H1 (cell line): ENCODE measurements around the gene MIPOL1. TPM values are rescaled to one million over a fixed set of nuclear protein-coding genes. Genes with fewer than 3 reads are reported as not detected.

Source experiments
- CTCF ChIA-PET: fragments of 300-600 bp; sonication (Branson Sonifier 250); formaldehyde crosslinking; loops from one replicate; lab custom pipeline; 2021; ENCODE audit not compliant: partially characterized antibody; lab: Charles Lee
- POLR2A ChIA-PET: fragments of 300-600 bp; sonication (Branson Sonifier 250); formaldehyde crosslinking; loops from one replicate; lab custom pipeline; 2021; ENCODE audit warnings: inconsistent platforms; ENCODE audit not compliant: partially characterized antibody; lab: Charles Lee
- DNase-seq, 2 experiments: peaks; one replicate each; pipeline versions ENCODE4 v3.0.0 to v3.0.0-alpha.2; 2010 to 2022; ENCODE audit warnings: low spot score in 2 of 2, low read depth in 1 of 2, mixed read lengths in 1 of 2
- FAIRE-seq: peaks from 2 replicates; lab custom pipeline; 2011; peaks lifted over from hg19 to GRCh38; lab: Jason Lieb, UNC
- H2AFZ ChIP-seq: 2 replicates; pipeline ENCODE4 v1.8.1; 2012; ENCODE audit warnings: low read length, inconsistent platforms
- H2AK5ac ChIP-seq: 2 replicates; pipeline ENCODE4 v1.6.1; 2013; ENCODE audit warnings: low read depth, low read length
- H2BK120ac ChIP-seq: replicated peaks from 2 replicates; pipeline ENCODE3; 2013; ENCODE audit warnings: low read depth, low read length, inconsistent platforms
- H2BK12ac ChIP-seq: 2 replicates; pipeline ENCODE4 v1.6.1; 2013; ENCODE audit warnings: low read depth, low read length
- H2BK15ac ChIP-seq: 2 replicates; pipeline ENCODE4 v1.6.1; 2013; ENCODE audit warnings: low read length
- H2BK20ac ChIP-seq: 2 replicates; pipeline ENCODE4 v1.6.1; 2013; ENCODE audit warnings: low read length
- H2BK5ac ChIP-seq: 2 replicates; pipeline ENCODE4 v1.6.1; 2013; ENCODE audit warnings: low read depth, low read length
- H3K14ac ChIP-seq: 2 replicates; pipeline ENCODE4 v1.6.1; 2013; ENCODE audit warnings: inconsistent platforms; ENCODE audit not compliant: insufficient read length
- H3K18ac ChIP-seq: 2 replicates; pipeline ENCODE4 v1.6.1; 2013; ENCODE audit warnings: low read length; ENCODE audit errors: extremely low read depth
- H3K23ac ChIP-seq: 2 replicates; pipeline ENCODE4 v1.6.1; 2013; ENCODE audit warnings: inconsistent platforms; ENCODE audit not compliant: insufficient read length
- H3K23me2 ChIP-seq: 2 replicates; pipeline ENCODE4 v1.6.1; 2013; ENCODE audit warnings: low read depth, low read length
- H3K27ac ChIP-seq: 2 replicates; pipeline ENCODE4 v1.6.1; 2011; ENCODE audit warnings: low read depth, low read length, inconsistent platforms
- H3K27me3 ChIP-seq, 4 experiments: replicated peaks in 1 of 4; 1 replicate in 1 of 4; 2 replicates in 3 of 4; pipeline versions ENCODE4 v1.6.1 to v1.8.1; 2011 to 2013; ENCODE audit warnings: low read length in 3 of 4, mild to moderate bottlenecking in 3 of 4, inconsistent platforms in 2 of 4, mixed read lengths in 2 of 4, moderate library complexity in 1 of 4; ENCODE audit not compliant: control insufficient read depth in 3 of 4, insufficient read depth in 3 of 4; ENCODE audit errors: extremely low read depth in 1 of 4
- H3K36me3 ChIP-seq, 4 experiments: 2 replicates each; pipeline versions ENCODE4 v1.6.1 to v1.8.1; 2011 to 2013; ENCODE audit warnings: mild to moderate bottlenecking in 4 of 4, low read length in 3 of 4, moderate library complexity in 2 of 4, control low read depth in 1 of 4, inconsistent platforms in 1 of 4; ENCODE audit not compliant: insufficient read depth in 4 of 4, control insufficient read depth in 2 of 4
- H3K4ac ChIP-seq: replicated peaks from 2 replicates; pipeline ENCODE3; 2013; ENCODE audit warnings: low read length, low read depth, mixed read lengths, inconsistent platforms; ENCODE audit not compliant: insufficient read length
- H3K4me1 ChIP-seq, 4 experiments: replicated peaks in 1 of 4; 1 replicate in 1 of 4; 2 replicates in 3 of 4; pipeline versions ENCODE4 v1.6.1 to v1.8.1; 2011 to 2013; ENCODE audit warnings: low read length in 3 of 4, inconsistent platforms in 2 of 4, mixed read lengths in 1 of 4; ENCODE audit not compliant: insufficient read depth in 4 of 4, control insufficient read depth in 3 of 4
- H3K4me2 ChIP-seq, 2 experiments: 2 replicates each; pipeline versions ENCODE4 v1.6.1 to v1.8.1; 2011 to 2013; ENCODE audit warnings: low read depth in 2 of 2, low read length in 2 of 2, control low read depth in 1 of 2, inconsistent platforms in 1 of 2, mild to moderate bottlenecking in 1 of 2; ENCODE audit not compliant: insufficient read depth in 1 of 2
- H3K4me3 ChIP-seq, 4 experiments: fragments of 200-600, 300-600 bp in 1 of 4; sonication (generic), shearing (Covaris generic), sonication (Bioruptor Twin) in 1 of 4; 2 replicates each; pipeline versions ENCODE4 v1.5.1 to v1.8.1; 2011 to 2016; ENCODE audit warnings: low read length in 4 of 4, low read depth in 3 of 4, control low read depth in 2 of 4, inconsistent platforms in 2 of 4, mild to moderate bottlenecking in 2 of 4, mixed read lengths in 1 of 4, moderate library complexity in 1 of 4; ENCODE audit not compliant: insufficient read depth in 2 of 4; ENCODE audit errors: extremely low read depth in 1 of 4
- H3K56ac ChIP-seq: replicated peaks from 2 replicates; pipeline ENCODE3; 2013; ENCODE audit warnings: low read depth, mild to moderate bottlenecking, mixed read lengths, low read length, inconsistent platforms; ENCODE audit not compliant: insufficient read length
- H3K79me1 ChIP-seq: 2 replicates; pipeline ENCODE4 v1.6.1; 2013; ENCODE audit warnings: low read depth, low read length, control low read depth
- H3K79me2 ChIP-seq, 2 experiments: 2 replicates each; pipeline versions ENCODE4 v1.6.1 to v1.8.1; 2012 to 2013; ENCODE audit warnings: low read length in 2 of 2, mild to moderate bottlenecking in 2 of 2, inconsistent platforms in 1 of 2; ENCODE audit not compliant: insufficient read depth in 2 of 2, control insufficient read depth in 1 of 2
- H3K9ac ChIP-seq, 4 experiments: replicated peaks in 1 of 4; 1 replicate in 1 of 4; 2 replicates in 3 of 4; pipeline versions ENCODE4 v1.6.1 to v1.8.1; 2011 to 2013; ENCODE audit warnings: low read depth in 3 of 4, low read length in 3 of 4, control low read depth in 2 of 4, mild to moderate bottlenecking in 2 of 4, moderate library complexity in 2 of 4, inconsistent platforms in 1 of 4; ENCODE audit errors: extremely low read depth in 1 of 4
- H3K9me3 ChIP-seq, 2 experiments: 2 replicates each; pipeline versions ENCODE4 v1.6.1 to v1.8.1; 2012 to 2013; ENCODE audit warnings: mild to moderate bottlenecking in 2 of 2, moderate library complexity in 2 of 2, control low read depth in 1 of 2, inconsistent platforms in 1 of 2, low read depth in 1 of 2, low read length in 1 of 2, mixed read lengths in 1 of 2; ENCODE audit not compliant: insufficient read depth in 2 of 2
- H4K20me1 ChIP-seq, 2 experiments: replicated peaks in 1 of 2; 2 replicates each; pipeline versions ENCODE3 to v1.8.1; 2011 to 2013; ENCODE audit warnings: inconsistent platforms in 2 of 2, low read length in 2 of 2, mild to moderate bottlenecking in 1 of 2; ENCODE audit not compliant: insufficient read depth in 2 of 2, control insufficient read depth in 1 of 2
- H4K5ac ChIP-seq: 2 replicates; pipeline ENCODE4 v1.6.1; 2013; ENCODE audit warnings: low read length, low read depth, mixed read lengths, inconsistent platforms; ENCODE audit not compliant: insufficient read length
- H4K8ac ChIP-seq: 2 replicates; pipeline ENCODE4 v1.8.0; 2013; ENCODE audit warnings: mild to moderate bottlenecking, moderate library complexity, low read length, inconsistent platforms; ENCODE audit not compliant: insufficient read depth; ENCODE audit errors: extremely low read depth
- H4K91ac ChIP-seq: replicated peaks from 2 replicates; pipeline ENCODE3; 2013; ENCODE audit warnings: low read length, mixed read lengths, inconsistent platforms; ENCODE audit not compliant: insufficient read length
- CBX5 ChIP-seq: fragments of 300-800, 300-1000 bp; sonication (generic); IDR thresholded peaks from 2 replicates; pipeline ENCODE4 v1.7.1; 2016; ENCODE audit warnings: antibody characterized with exemption, low read length, low read depth
- CREB1 ChIP-seq: IDR thresholded peaks from 2 replicates; pipeline ENCODE4 v1.6.1; 2012; ENCODE audit warnings: inconsistent platforms
- CTCF ChIP-seq, 3 experiments: IDR thresholded peaks; 1 replicate in 2 of 3; 2 replicates in 1 of 3; pipeline versions ENCODE4 v1.5.1 to v1.6.1; 2011; ENCODE audit warnings: low read length in 3 of 3, mild to moderate bottlenecking in 3 of 3, inconsistent platforms in 2 of 3, low read depth in 1 of 3, moderate library complexity in 1 of 3; ENCODE audit not compliant: insufficient read depth in 1 of 3; ENCODE audit errors: control extremely low read depth in 1 of 3
- FOSL1 ChIP-seq: IDR thresholded peaks from 2 replicates; pipeline ENCODE4 v1.6.1; 2011; ENCODE audit warnings: mild to moderate bottlenecking, low read depth, low read length, moderate library complexity; ENCODE audit not compliant: insufficient read depth
- KDM5A ChIP-seq: fragments of 200-600 bp; IDR thresholded peaks from 2 replicates; pipeline ENCODE4 v1.7.1; 2012; ENCODE audit warnings: mild to moderate bottlenecking, low read length, inconsistent platforms, mixed read lengths
- NRF1 ChIP-seq: IDR thresholded peaks from 2 replicates; pipeline ENCODE4 v1.6.1; 2011; ENCODE audit warnings: mild to moderate bottlenecking, low read depth, low read length, improper control_type of control experiment
- RAD21 ChIP-seq, 2 experiments: IDR thresholded peaks in 1 of 2; conservative IDR thresholded peaks in 1 of 2; 2 replicates each; pipeline ENCODE4 v1.6.1; 2011; ENCODE audit warnings: low read depth in 2 of 2, low read length in 2 of 2, improper control_type of control experiment in 1 of 2, inconsistent platforms in 1 of 2, mild to moderate bottlenecking in 1 of 2, moderate library complexity in 1 of 2
- TEAD4 ChIP-seq: IDR thresholded peaks from 2 replicates; pipeline ENCODE4 v1.6.1; 2012; ENCODE audit warnings: low read depth, low read length, inconsistent platforms, mixed read lengths
- WGBS, 2 experiments: shearing (Covaris generic) in 1 of 2; methylation state at CpG; one replicate each; pipeline versions ENCODE4 v1.1.6 to v1.1.7; 2013 to 2015; ENCODE audit warnings: low lambda C conversion rate in 2 of 2, mixed read lengths in 2 of 2, inconsistent platforms in 1 of 2, low coverage in 1 of 2, missing lambda C conversion rate in 1 of 2; ENCODE audit not compliant: insufficient replicate concordance in 2 of 2, insufficient coverage in 1 of 2, insufficient read length in 1 of 2; ENCODE audit errors: extremely low coverage in 1 of 2, missing lambda C conversion rate in 1 of 2; 5-methylcytosine and 5-hydroxymethylcytosine counted together
- polyA plus RNA-seq, 7 experiments: library from polyadenylated mRNA; depleted of rRNA in 3 of 7; stranded (reverse) in 5 of 7; unstranded in 2 of 7; fragments of >200 nt in 5 of 7; fragments of 200-250 nt in 2 of 7; gene quantifications; 1 replicate in 5 of 7; 2 replicates in 1 of 7; 4 replicates in 1 of 7; pipeline versions ENCODE4 v1.2.1 to v1.2.3, GENCODE V29; 2011 to 2013; ENCODE audit warnings: missing spikeins in 2 of 7, mixed read lengths in 2 of 7
- total RNA-seq: library from RNA; stranded (reverse); fragmentation: NEBNext Ultra II Directional; extraction: Animal tissue kit (Norgen Biotek cat#: 25700); gene quantifications from 2 replicates; pipeline ENCODE4 v1.2.1, GENCODE V29; 2021

Gene MIPOL1
- total and polyA plus RNA-seq, 2 of the 8 experiments (the other 6 are each of a cell fraction or from before 2014, with no cell fraction given), result 2.8 to 23.9 TPM

DNA sequence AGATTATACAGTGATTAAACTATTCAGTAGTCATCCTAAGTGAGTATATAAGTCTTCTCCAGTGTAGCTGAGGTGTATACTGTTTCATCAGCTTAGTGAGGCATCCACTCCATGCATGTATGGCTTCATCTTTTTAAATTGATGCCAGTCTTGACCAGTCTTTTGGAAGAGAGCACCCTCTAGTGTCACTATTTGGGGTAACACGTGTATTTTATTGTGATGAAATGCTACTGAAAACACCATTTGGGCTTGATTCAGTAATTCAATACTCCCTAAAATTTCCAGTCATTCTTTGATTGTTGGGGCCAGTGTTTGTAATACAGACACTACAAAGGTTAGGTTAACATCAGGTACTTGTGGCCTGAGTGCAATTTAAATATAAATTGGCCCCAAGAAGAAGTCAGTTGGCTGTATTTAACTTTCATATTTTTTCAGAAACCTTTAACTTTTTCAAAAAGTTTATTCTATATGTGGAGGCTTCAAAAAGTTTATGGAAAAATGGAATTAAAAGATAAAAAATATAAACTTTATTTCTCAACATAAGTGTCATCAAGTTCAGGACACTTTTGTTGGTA lies 35.3 kb downstream of the MIPOL1 start:
- H3K18ac ChIP-seq, result no peak overlapping the region
- no peaks in the 10 kb centered on the region for H3K27me3 ChIP-seq
- H4K5ac ChIP-seq, result no peak overlapping the region
- peaks cover 1% of the 10 kb centered on the region; the same call in 1 of the 2 replicates for H3K23me2 ChIP-seq
- DNase-seq (no peak), FAIRE-seq (peak; percentile 74)
- H2BK12ac ChIP-seq, result no peak overlapping the region
- no peak overlapping the region for H2AFZ ChIP-seq
- H4K91ac ChIP-seq, result no peak overlapping the region
- peaks cover 3% of the 10 kb centered on the region; the same call in 1 of the 2 replicates for H3K79me1 ChIP-seq
- H2BK120ac ChIP-seq, result no peak overlapping the region
- H2BK15ac ChIP-seq, result no peak overlapping the region
- H3K27ac ChIP-seq, result no peak overlapping the region
- no peaks in the 10 kb centered on the region for H3K4me1 ChIP-seq
- no peak overlapping the region for H3K4me2 ChIP-seq
- H2BK20ac ChIP-seq, result no peak overlapping the region
- H3K23ac ChIP-seq, result no peak overlapping the region
- no peak overlapping the region for H3K4me3 ChIP-seq
- WGBS, 2 experiments, result 0% methylated on average over 1 of the region's 1 CpG; no CpG with 5 or more reads in 1 of the 2 experiments
- H3K79me2 ChIP-seq, result no peaks in the 10 kb centered on the region; a peak in 1 of 4 replicates
- H4K8ac ChIP-seq, result no peak overlapping the region
- TF ChIP-seq RAD21 (IDR thresholded peaks at IDR 0.05 in 1 of 2, conservative IDR thresholded peaks at IDR 0.05 in 1 of 2; ENCODE audit: low read depth in 2 of 2, low read length in 2 of 2) (peak; percentile 70 to 72), CBX5 (no peak), NRF1 (no peak), CREB1 (0 out of 2 replicates have a peak, but pooled peaks have one; percentile 24), KDM5A (no peak), FOSL1 (no peak), CTCF (IDR thresholded peaks at IDR 0.05; ENCODE audit: control extremely low read depth in 1 of 3, insufficient read depth in 1 of 3, low read depth in 1 of 3, low read length in 3 of 3) (peak in 2 of 3 experiments; percentile 50 to 71; a peak in 3 of 4 replicates), TEAD4 (no peak)
- H3K4ac ChIP-seq, result no peak overlapping the region
- H3K9me3 ChIP-seq, result no peaks in the 10 kb centered on the region
- H3K56ac ChIP-seq, result no peak overlapping the region
- POLR2A ChIA-PET, result no interaction called here
- no peak overlapping the region for H2AK5ac ChIP-seq
- H3K9ac ChIP-seq, result no peak overlapping the region
- H2BK5ac ChIP-seq, result no peak overlapping the region
- CTCF ChIA-PET, result interaction anchor here (0.8 to 5.2 kb wide), 14 partner anchors 11 to 593 kb away, joined by 3 to 19 read pairs (median 4); no protein-coding TSS in a partner anchor
- H3K14ac ChIP-seq, result no peak overlapping the region
- H4K20me1 ChIP-seq, result peaks cover 0 to 1% of the 10 kb centered on the region in 2 experiments
- no peaks in the 10 kb centered on the region for H3K36me3 ChIP-seq
